Body of pancreas (tissue), 4 donors: ENCODE data around the gene DHRS7C.

Source experiments
- CTCF ChIP-seq, 7 experiments: fragments of 450-650 bp in 4 of 7; fragments of 200-600 bp in 3 of 7; sonication (generic) in 3 of 7; IDR thresholded peaks; one replicate each; pipeline ENCODE4 v1.5.1; 2016 to 2019; ENCODE audit warnings: antibody characterized with exemption in 7 of 7
- POLR2A ChIP-seq, 3 donors: fragments of 450-650 bp; IDR thresholded peaks; one replicate each; pipeline ENCODE4 v1.6.1; 2016; ENCODE audit warnings: antibody characterized with exemption in 3 of 3, mild to moderate bottlenecking in 2 of 3

GRCh38 chr17:9824094-9824493 is 32.7 kb upstream of the DHRS7C start:
- no peak for TF ChIP-seq CTCF (IDR thresholded peaks at IDR 0.05)
- TF ChIP-seq POLR2A (IDR thresholded peaks at IDR 0.05) = no peak
